ENCODE measurements around the gene FABP3.
"Not testable (repeated sequence)": the region's sequence is repeated elsewhere in the genome, so short reads cannot be mapped to it uniquely, and the experiment has no call there.

Gene FABP3

GRCh38 chr1:31390071-31390470 lies 17.2 kb upstream of the FABP3 start:
- FAIRE-seq: no peak
- no peak for DNase-seq (ENCODE audit: insufficient read length, low spot score)
- no peak for TF ChIP-seq POLR2A (IDR thresholded peaks at IDR 0.05; ENCODE audit: low read depth, low read length)

GRCh38 chr1:31389616-31390015 lies 16.7 kb upstream of the FABP3 start:
- TF ChIP-seq POLR2A (IDR thresholded peaks at IDR 0.05; ENCODE audit: low read depth, low read length): no peak
- no peak for FAIRE-seq

GRCh38 chr1:31387612-31388011 lies 14.7 kb upstream of the FABP3 start:
- no peak for DNase-seq (ENCODE audit: insufficient read length, low spot score)
- FAIRE-seq: no peak
- no peak for TF ChIP-seq POLR2A (IDR thresholded peaks at IDR 0.05; ENCODE audit: low read depth, low read length)

More at GRCh38 chr1:31389616-31390015, 16.7 kb upstream of the FABP3 start:
- DNase-seq (ENCODE audit: insufficient read length, low spot score): no peak

GRCh38 chr1:31386576-31387243 lies 13.8 kb upstream of the FABP3 start:
- DNase-seq (ENCODE audit: insufficient read length, low spot score); FAIRE-seq: not testable (repeated sequence)

GRCh38 chr1:31383967-31384366 lies 11.1 kb upstream of the FABP3 start:
- no peak for TF ChIP-seq POLR2A (IDR thresholded peaks at IDR 0.05; ENCODE audit: low read depth, low read length)
- FAIRE-seq: no peak
- DNase-seq (ENCODE audit: insufficient read length, low spot score): no peak

GRCh38 chr1:31382379-31382989 lies 9.6 kb upstream of the FABP3 start:
- no peak for TF ChIP-seq POLR2A (IDR thresholded peaks at IDR 0.05; ENCODE audit: low read depth, low read length)
- FAIRE-seq (no peak), DNase-seq (ENCODE audit: insufficient read length, low spot score) (no peak)

- no peak for DNase-seq (ENCODE audit: insufficient read length, low spot score)
- no peak for TF ChIP-seq POLR2A (IDR thresholded peaks at IDR 0.05; ENCODE audit: low read depth, low read length)
- no peak for FAIRE-seq
Observed at GRCh38 chr1:31381394-31382294, 8.8 kb upstream of the FABP3 start.

GRCh38 chr1:31380181-31380580 lies 7.3 kb upstream of the FABP3 start:
- no peak for TF ChIP-seq POLR2A (IDR thresholded peaks at IDR 0.05; ENCODE audit: low read depth, low read length)

GRCh38 chr1:31378001-31378400 lies 5.1 kb upstream of the FABP3 start:
- FAIRE-seq: no peak

More at GRCh38 chr1:31380181-31380580, 7.3 kb upstream of the FABP3 start:
- FAIRE-seq: no peak
- no peak for DNase-seq (ENCODE audit: insufficient read length, low spot score)

GRCh38 chr1:31377364-31377863 lies 4.5 kb upstream of the FABP3 start:
- no peak for TF ChIP-seq POLR2A (IDR thresholded peaks at IDR 0.05; ENCODE audit: low read depth, low read length)
- DNase-seq (ENCODE audit: insufficient read length, low spot score) (no peak), FAIRE-seq (no peak)

More at GRCh38 chr1:31378001-31378400, 5.1 kb upstream of the FABP3 start:
- no peak for TF ChIP-seq POLR2A (IDR thresholded peaks at IDR 0.05; ENCODE audit: low read depth, low read length)
- DNase-seq (ENCODE audit: insufficient read length, low spot score): no peak

GRCh38 chr1:31376375-31377134 lies 3.7 kb upstream of the FABP3 start:
- FAIRE-seq (peak; percentile 94), DNase-seq (ENCODE audit: insufficient read length, low spot score) (peak; percentile 94)
- TF ChIP-seq POLR2A (IDR thresholded peaks at IDR 0.05; ENCODE audit: low read depth, low read length): no peak

GRCh38 chr1:31374511-31375196 lies 1.8 kb upstream of the FABP3 start:
- no peak for TF ChIP-seq POLR2A (IDR thresholded peaks at IDR 0.05; ENCODE audit: low read depth, low read length)
- DNase-seq (ENCODE audit: insufficient read length, low spot score) (peak; percentile 37), FAIRE-seq (peak; percentile 20)
